Measurements from ENCODE around the gene CNTNAP2. TPM values are rescaled to one million over a fixed set of nuclear protein-coding genes. Genes with fewer than 3 reads are reported as not detected.
"Not testable (repeated sequence)": the region's sequence is repeated elsewhere in the genome, so short reads cannot be mapped to it uniquely, and the experiment has no call there.

CNTNAP2 gene
- total RNA-seq, 1 donor: 0.54 TPM

GRCh38 chr7:147774461-147774860 lies 1657.9 kb downstream of the CNTNAP2 start:
- no peak for DNase-seq (ENCODE audit: low read depth in 2 of 3, low spot score in 2 of 3)

GRCh38 chr7:147775516-147776284 lies 1659.1 kb downstream of the CNTNAP2 start:
- DNase-seq (ENCODE audit: low read depth in 2 of 3, low spot score in 2 of 3): no peak

- DNase-seq (ENCODE audit: low read depth in 2 of 3, low spot score in 2 of 3): no peak
Measured at GRCh38 chr7:147777309-147777708, 1660.7 kb downstream of the CNTNAP2 start.

- DNase-seq (ENCODE audit: low read depth in 2 of 3, low spot score in 2 of 3): no peak
Measured at GRCh38 chr7:147779949-147780348, 1663.3 kb downstream of the CNTNAP2 start.

- DNase-seq (ENCODE audit: low read depth in 2 of 3, low spot score in 2 of 3): no peak
Measured at GRCh38 chr7:147796581-147796980, 1680.0 kb downstream of the CNTNAP2 start.

GRCh38 chr7:147798001-147798400 lies 1681.4 kb downstream of the CNTNAP2 start:
- no peak for DNase-seq (ENCODE audit: low read depth in 2 of 3, low spot score in 2 of 3)

- not testable (repeated sequence) for DNase-seq (ENCODE audit: low read depth in 2 of 3, low spot score in 2 of 3)
Measured at GRCh38 chr7:147801762-147802161, 1685.2 kb downstream of the CNTNAP2 start.

GRCh38 chr7:147803151-147803550 lies 1686.5 kb downstream of the CNTNAP2 start:
- DNase-seq (ENCODE audit: low read depth in 2 of 3, low spot score in 2 of 3): no peak

GRCh38 chr7:147803606-147804005 lies 1687.0 kb downstream of the CNTNAP2 start:
- DNase-seq (ENCODE audit: low read depth in 2 of 3, low spot score in 2 of 3): peak in 2 of 3 donors; percentile 23 to 63

- no peak for DNase-seq (ENCODE audit: low read depth in 2 of 3, low spot score in 2 of 3)
Measured at GRCh38 chr7:147804032-147804431, 1687.4 kb downstream of the CNTNAP2 start.

- no peak for DNase-seq (ENCODE audit: low read depth in 2 of 3, low spot score in 2 of 3)
Measured at GRCh38 chr7:147805996-147806576, 1689.5 kb downstream of the CNTNAP2 start.

- DNase-seq (ENCODE audit: low read depth in 2 of 3, low spot score in 2 of 3): no peak
Measured at GRCh38 chr7:147809786-147810185, 1693.2 kb downstream of the CNTNAP2 start.

GRCh38 chr7:147810269-147810668 lies 1693.7 kb downstream of the CNTNAP2 start:
- DNase-seq (ENCODE audit: low read depth in 2 of 3, low spot score in 2 of 3): no peak

GRCh38 chr7:147811923-147812322 lies 1695.3 kb downstream of the CNTNAP2 start:
- no peak for DNase-seq (ENCODE audit: low read depth in 2 of 3, low spot score in 2 of 3)

- DNase-seq (ENCODE audit: low read depth in 2 of 3, low spot score in 2 of 3): no peak
Measured at GRCh38 chr7:147813316-147813715, 1696.7 kb downstream of the CNTNAP2 start.

- DNase-seq (ENCODE audit: low read depth in 2 of 3, low spot score in 2 of 3): no peak
Measured at GRCh38 chr7:147818317-147818716, 1701.7 kb downstream of the CNTNAP2 start.

GRCh38 chr7:147824671-147825070 lies 1708.1 kb downstream of the CNTNAP2 start:
- no peak for DNase-seq (ENCODE audit: low read depth in 2 of 3, low spot score in 2 of 3)

GRCh38 chr7:147829016-147829415 lies 1712.4 kb downstream of the CNTNAP2 start:
- no peak for DNase-seq (ENCODE audit: low read depth in 2 of 3, low spot score in 2 of 3)

GRCh38 chr7:147833557-147833956 lies 1717.0 kb downstream of the CNTNAP2 start:
- DNase-seq (ENCODE audit: low read depth in 2 of 3, low spot score in 2 of 3): no peak

- DNase-seq (ENCODE audit: low read depth in 2 of 3, low spot score in 2 of 3): no peak
Measured at GRCh38 chr7:147833970-147834369, 1717.4 kb downstream of the CNTNAP2 start.

GRCh38 chr7:147852833-147853232 lies 1736.2 kb downstream of the CNTNAP2 start:
- no peak for DNase-seq (ENCODE audit: low read depth in 2 of 3, low spot score in 2 of 3)

Measured in hematopoietic multipotent progenitor cell (in vitro differentiated cells).